GM19467 (cell line): ENCODE results near the gene PCNX3.
"Not testable (repeated sequence)": the region's sequence is repeated elsewhere in the genome, so short reads cannot be mapped to it uniquely, and the experiment has no call there.

Experiments
- ATAC-seq: cut with Tn5 transposase; IDR thresholded peaks from one replicate; pipeline ENCODE4 v1.9.1; 2021; ENCODE audit warnings: mild to moderate bottlenecking, moderate library complexity; ENCODE audit not compliant: unreplicated experiment

The PCNX3 gene

DNA sequence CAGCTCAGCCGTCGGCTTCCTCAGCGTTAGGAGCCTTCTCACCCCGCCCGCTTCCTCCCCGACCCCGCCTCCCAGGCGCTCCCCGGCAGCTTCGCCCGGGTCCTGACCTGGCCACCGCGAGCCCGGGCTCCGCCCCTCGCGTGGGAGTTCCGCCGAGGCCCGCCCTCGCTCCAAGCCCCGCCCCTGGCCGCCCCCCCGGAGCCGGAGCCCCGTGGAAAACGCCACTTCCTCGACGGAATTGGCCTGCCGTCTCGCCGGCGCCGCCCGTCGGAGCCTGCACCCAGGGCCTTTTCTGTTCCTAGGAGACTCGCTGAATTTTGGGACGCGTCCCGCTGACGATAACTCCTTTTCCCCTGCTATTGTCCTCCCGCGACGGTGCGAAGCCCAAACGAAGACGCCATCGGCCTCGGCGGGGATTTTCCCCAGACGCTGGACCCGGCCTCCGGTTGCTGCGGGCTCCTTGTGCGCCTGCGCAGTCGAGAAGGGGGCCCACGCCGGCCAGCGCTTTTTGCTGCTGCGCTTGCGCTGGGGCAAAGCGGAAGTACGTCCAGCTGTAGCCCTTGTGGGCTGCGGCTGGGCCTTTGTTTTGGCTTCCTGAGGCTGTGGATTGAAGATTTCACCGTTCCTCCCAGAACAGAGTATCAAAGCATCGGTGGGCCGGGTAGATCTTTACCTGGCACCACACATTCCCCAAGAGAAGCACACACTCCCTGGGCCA lies 37.1 kb downstream of the PCNX3 start:
- ATAC-seq: peak; percentile 55

DNA sequence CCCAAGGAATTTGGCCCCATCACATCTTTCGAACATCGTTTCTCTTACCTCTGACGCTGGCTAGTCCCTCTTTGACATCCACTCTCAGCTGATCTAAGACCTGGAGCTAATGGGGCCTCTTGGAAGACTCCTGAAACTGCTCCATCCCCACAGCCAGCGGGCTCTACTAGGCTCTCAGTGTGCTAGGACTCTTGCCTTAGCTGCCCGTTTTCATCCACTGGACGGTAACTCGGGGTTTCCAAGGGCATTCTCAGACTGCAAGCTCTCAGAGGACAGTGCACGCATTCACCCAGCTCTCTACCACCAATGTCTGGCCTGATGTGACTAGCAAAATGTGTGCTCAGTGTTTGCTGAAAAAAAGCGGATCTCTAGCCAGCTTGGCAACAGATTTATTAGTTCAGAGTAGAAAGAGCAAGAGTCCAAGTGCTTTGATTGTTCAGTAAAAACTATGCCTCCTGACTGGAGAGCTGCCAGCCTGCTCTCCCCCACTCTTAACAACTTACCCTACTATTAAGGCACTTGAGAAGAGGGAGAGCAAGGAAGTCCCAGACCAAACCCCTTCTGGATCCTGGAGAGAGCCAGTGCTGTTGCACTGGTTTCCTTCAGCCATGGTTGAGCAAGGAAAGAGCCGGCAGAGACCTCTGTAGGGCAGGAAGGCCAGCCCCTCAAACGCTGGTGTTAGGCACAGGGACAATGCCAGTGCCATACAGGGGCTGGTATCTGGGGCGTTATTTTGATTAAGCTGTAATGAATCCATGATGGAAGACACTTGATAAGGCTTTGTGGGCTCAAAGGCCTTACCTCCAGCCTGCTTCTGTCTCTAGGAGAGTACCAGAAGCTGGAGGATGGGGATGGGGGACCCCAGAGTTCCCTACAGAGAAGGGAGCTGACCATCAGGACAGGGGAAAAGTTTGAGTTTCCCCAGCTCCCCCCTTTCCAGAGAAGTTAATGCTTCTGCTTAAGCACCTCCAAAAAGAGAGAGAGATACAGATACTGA lies 38.0 kb downstream of the PCNX3 start:
- ATAC-seq: no peak

DNA sequence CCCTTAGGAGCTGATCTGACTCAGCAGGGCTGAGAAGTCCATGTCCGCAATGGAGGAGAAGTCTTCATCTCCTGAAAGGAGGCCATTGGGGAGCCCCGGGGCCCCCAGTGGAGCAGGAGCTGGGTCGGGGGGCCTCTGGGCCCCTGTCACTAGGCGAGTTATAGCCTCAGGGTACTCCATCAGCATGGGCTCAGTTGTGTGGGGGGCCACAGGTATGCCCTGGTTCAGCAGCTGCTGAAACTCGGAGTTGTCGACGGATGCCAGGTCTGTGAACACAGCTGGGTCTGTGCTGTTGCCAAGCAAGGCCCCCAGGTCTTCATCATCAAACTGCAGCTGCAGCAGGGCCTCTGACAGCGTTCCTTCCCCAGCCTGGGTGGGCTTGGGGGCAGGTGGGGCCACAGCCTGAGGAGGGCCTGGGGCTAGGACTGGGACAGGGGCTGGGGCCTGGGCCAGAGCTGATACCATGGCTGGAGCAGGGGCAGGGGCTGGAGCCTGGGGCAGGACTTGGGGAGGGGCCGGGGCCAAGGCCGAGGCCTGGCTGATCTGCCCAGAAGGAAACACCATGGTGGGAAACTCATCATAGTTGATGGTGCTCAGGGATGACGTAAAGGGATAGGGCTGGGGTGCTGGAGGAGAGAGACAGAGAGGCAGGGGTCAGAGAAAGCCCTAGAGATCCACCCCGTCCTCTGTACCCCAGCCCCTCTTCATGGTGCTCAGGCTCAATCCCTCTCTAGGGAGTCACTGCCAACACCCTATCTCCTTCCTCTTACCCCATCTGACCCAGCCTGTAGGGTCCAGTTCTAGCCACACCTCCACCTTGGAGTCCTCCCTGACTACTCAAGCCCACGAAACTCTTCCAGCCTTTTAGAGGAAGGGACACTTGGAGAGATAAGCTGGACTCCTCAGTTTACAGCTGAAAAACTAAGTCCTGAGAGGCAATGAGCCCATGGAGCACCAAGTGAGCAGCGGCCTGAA lies 39.1 kb downstream of the PCNX3 start:
- no peak for ATAC-seq

DNA sequence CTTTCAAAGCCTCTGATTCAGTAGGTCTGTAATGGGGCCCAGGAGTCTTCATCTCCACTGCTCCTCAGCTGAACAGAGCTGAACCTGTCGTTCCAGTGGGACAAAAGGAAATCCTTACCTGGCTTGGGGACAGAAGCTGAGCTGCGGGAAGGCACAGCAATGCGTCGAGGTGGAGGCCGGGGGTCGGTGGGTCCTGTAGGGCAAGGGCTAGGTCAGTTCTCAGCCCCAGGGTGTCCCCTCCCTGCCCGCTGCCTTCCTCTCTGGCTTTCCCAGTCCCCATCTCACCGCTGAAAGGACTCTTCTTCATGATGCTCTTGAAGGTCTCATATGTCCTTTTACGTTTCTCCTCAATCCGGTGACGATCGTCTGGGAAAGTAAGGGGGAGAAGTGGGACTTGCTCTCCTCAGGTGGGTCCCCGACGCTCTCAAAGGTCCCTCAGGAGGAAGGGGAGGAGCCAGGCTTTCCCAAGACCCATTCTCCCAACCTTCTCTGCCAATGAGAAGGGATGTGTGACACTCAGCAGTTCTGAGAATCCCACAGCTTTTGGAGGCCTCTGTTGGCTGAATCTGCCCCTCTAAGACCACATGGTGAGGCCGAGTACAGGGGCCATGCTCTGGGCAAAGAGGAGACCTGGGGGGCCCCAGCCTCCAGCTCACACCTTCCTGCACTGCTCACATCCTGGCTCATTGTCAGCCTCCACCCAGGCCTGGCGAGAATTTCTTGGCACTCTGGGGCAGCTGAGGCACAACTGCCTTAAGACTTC lies 40.2 kb downstream of the PCNX3 start:
- ATAC-seq: no peak

DNA sequence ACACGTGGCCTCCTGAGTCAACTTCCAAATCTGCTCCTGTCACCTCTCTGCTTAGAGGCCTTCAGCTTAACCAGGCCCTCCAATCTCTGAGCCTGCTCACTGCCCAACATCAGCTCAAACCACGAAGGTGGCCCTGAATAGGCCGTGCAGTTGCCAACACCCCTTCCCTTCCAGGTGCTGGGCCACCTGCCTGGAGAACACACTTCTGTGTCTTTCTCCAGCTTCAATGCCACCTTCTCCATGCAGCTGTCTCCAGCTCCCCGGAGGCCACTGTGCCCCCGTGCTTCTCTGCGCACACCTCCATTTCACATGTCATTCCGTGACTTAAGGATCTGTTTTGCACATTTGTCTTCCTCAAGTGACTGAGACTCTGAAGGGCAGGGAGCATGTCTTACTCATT lies 41.9 kb downstream of the PCNX3 start:
- ATAC-seq: no peak

DNA sequence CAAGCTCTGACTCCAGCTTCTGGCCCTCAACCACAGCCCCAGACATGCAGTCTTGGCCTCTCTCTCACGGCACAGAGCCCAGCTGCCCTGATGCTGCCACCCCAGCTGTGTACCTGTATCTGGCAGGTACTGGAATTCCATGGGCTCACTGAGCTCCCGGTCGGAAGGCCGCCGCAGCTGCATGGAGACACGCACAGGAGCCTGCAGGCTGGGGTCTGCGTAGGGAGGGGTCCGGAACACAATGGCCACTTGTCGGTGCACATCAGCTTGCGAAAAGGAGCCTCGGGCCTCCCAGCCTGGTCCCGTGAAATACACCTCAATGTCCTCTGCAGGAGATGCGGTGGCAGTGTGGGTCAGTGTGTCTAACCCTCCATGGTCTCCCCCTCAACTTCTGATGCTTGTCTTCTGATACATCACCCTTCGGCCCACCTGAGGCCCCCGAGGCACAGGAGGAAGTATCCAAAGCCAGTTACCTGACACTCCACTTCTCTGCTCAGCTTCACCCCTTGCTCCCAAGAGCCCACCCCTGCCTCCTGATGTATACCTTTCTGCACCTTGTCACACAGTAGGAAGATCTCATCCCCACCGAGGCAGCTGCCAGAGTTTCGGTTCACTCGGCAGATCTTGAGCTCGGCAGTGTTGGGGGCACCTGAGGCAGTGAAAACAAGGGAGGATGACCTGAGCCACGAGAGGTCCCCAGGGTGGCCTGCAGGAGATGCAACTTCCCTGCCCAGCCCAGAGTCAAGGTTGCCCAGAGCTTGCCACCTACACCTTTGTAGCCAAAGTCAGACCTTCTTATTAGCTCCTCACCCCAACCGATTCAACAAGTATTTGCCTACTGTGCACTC lies 42.8 kb downstream of the PCNX3 start:
- ATAC-seq: no peak

DNA sequence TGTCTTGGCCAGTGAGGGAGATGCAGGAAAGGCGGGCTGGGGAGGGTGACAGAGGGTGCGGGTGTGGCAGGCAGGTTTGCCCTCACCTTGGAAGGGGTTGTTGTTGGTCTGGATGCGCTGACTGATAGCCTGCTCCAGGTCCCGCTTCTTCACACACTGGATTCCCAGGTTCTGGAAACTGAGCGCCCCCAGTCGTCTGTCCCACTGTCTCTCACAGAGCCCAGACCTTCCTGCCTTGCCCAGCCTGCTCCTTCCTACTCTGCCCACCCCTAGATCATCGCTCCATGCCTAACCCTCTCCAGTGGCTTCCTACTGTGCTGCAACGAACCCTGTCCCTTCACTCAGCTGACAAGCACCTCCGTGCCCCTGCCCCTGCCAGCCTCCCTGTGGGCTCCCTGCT lies 44.5 kb downstream of the PCNX3 start:
- ATAC-seq: no peak

DNA sequence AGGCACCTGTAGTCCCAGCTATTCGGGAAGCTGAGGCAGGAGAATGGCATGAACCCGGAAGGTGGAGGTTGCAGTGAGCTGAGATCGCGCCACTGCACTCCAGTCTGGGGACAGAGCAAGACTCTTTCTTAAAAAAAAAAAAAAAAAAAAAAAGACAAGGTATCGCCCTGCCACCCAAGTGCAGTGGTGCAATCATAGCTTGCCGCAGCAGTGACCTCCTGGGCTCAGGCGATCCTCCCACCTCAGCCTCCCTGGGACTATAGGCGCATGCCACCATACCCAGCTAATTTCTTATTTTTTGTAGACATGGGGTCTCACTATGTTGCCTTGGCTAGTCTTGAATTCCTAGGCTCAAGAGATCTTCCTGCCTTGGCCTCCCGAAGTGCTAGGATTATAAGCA lies 45.3 kb downstream of the PCNX3 start:
- not testable (repeated sequence) for ATAC-seq

DNA sequence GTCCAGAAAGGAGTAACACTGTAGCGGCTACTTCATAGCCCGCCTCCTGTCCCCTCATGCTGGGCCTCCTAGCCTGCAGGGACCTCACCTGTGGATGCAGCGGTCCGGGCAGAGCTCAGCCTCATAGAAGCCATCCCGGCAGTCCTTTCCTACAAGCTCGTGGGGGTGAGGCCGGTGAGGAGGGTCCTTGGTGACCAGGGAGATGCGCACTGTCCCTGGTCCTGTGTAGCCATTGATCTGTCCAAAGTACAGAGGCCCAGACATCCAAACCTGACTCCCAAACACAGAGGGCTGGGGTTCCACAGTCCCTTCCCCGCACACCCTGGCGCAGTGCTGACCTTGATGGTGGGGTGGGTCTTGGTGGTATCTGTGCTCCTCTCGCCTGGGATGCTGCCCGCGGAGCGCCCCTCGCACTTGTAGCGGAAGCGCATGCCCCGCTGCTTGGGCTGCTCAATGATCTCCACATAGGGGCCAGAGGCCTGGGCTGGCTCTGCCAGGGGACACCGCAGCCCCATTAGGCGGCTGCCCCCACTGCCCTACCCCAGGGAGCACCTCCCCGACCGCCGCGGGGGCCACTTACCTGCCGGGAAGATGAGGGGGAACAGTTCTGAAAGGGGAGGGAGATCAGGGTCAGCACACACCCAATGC lies 46.1 kb downstream of the PCNX3 start:
- ATAC-seq: no peak

DNA sequence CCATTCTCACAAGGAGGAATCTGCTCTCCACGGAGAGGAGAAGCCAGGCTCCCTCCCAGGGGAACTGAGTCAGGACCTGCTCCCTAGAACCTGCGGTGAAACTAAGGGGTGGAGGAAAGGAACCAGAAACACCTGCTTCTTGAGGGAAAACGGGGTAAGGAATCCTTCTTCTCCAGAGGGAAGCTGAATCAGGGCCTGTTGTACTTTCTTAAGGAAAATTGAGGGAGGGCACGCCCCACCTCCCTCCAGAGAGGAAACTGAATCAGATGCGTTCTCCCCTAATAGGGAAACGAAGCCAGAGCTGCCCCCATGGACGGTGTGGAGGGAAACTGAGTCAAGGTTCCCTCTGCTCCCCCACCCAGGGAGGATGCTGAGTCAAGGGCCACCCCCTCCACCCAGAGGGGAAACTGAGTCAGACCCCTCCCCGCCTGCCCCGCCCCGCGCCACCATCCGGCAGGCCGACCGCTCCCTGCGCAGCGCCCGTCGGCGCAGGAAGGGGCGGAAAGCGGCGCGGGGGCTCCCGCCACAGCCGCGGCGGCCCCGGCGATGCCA lies 46.7 kb downstream of the PCNX3 start:
- no peak for ATAC-seq

DNA sequence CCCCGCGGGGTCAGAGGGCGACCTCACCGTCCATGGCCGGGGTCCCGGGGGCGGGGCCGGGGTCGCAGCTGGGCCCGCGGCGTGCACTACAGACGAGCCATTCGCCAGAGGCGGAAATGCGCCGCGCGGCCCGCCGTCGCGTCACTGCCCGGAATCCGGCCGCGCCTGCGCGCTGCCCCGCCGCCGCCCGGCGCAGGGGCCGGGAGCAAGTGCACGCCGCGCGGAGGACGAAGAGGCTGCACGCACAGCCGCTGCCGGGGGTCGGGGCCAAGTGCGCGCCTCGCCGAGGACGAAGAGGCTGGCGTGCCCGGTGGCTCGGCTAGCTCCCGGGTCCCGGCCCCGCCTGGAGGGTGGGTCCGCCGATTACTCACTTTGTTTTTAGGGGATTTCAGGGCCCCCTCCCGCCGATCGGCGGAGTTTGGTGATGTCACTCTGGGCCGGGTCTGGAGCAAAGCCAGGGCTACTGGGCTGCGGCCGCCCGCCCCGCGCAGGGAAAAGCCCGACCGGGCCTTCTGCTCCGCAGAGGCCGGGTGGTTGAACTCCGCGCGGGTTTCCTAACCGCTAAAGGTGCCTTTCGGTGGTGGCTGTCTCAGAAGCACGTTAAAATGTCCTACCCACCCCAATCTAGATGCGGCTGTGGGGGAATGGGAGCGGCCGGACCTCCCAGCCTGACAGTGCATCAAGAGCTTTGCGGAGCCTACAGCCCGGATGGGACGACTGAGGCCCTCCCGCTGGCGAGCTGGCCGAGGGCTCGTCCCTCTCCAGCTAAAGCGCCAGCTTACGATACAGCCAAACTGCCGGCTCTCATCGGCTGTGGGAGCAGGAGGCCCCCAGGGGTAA lies 47.4 kb downstream of the PCNX3 start, which contains the start of gene RELA:
RELA (minus strand) TSS at position 118 of the 840 bp plus-strand sequence; CDS start at position 34, 84 bp downstream.
- peak; percentile 65 for ATAC-seq

DNA sequence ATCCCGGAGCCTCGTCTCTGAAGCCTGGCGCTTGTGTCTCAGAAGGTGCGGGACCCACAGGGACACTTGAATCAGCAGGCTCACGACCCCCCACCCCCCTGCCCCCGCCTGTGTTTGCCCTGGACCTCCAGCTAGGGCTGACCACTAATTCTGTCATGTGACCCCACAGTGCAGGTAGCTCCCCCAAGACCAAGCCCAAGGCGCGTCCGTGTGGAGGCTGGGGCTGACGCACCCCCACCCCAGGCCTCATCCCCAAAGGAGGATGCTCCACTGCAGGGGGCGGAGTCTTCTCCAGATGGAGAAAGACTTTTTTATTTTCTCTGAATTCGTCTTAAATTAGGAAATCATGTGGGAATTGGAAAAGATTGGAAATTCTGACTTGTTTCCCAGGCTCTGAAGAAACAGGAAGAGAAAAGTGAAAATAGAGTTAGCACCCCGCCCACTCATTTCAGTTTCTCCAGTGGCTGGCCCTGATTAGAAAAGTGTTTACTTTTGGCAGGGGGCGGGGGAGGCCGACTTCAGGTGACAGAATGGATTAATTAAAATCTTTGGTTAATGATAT lies 48.1 kb downstream of the PCNX3 start:
- peak; percentile 20 for ATAC-seq

DNA sequence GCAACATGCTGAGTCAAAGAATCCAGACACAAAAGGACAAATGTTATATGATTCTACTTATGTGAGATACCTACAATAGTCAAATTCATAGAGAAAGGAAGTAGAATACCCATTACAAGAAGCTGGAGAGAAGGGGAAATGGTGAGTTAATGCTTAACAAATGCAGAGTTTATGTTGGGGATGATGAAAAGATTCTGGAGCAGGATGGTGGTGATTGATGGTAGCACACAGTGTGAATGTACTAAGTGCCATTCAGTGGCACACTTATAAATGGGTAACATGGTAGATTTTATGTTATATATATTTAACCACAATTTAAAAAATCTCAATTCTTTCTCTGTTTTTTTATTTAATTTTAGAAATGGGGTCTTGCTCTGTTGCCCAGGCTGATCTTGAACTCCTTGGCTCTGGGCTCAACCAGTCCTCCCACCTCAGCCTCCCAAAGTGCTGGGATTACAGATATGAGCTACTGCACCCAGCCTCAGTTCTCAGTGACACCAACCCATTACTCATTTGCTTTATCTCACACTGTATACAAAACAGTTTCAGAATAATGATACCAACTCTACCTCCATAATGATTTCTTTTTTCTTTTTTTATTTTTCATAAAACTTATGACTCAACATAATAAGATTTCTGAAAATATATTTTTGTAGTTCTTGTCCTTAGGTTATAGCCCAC lies 56.7 kb downstream of the PCNX3 start:
- ATAC-seq: no peak

DNA sequence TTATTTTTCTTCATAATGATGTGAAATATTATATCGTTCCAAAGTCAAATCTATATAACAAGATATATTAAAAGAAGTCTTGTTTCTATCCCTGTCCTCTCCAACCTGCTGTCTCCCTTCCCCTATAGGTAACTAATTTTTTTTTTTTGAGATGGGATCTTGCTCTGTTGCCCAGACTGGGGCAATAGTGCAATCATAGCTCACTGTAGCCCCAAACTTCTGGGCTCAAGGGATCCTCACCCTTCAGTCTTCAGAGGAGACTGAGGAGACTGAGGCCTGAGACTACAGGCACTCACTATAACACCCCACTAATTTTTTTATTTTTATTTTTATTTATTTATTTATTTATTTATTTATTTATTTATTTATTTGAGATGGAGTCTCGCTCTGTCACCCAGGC lies 57.4 kb downstream of the PCNX3 start:
- ATAC-seq: no peak

DNA sequence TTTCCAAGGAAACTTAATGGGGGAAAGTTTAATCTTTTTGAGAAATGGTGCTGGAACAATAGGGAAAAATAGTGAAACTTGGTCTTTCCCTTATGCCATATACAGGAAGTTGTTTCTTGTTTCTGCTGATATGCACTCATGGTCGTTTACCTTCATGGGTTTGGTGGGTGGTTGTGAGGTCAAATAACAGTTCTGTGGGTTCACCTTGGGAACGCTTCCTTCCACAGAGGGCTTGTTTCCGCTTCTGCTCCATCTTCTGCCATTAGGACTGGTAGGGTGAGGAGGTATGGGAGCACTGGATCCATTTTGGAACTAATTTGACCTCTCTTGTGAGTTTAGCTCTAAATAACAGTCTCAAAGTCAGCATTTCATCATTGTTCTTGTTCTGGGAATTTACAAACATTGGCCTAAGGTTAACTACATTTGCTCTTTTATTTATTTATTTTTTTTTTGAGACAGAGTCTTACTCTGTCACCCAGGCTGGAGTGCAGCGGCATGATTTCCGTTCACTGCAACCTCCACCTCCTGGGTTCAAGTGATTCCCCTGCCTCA lies 64.7 kb downstream of the PCNX3 start:
- no peak for ATAC-seq

DNA sequence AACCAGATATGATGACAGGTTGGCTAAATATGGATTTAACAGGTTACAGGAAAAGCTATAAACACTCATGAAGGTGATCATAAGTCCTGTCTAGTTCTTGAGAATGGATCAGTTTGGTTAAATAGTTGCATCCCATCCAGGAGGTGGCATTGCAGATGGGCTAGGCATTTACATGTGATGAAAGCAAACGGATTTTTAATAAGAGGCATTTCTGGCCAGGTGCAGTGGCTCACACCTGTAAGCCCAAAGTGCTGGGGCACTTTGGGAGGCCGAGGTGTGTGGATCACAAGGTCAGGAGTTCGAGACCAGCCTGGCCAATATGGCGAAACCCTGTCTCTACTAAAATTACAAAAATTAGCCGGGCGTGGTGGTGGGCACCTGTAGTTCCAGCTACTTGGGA lies 67.9 kb downstream of the PCNX3 start:
- ATAC-seq: not testable (repeated sequence)
